OCI-LY3 (cell line): ENCODE data around the gene VTCN1.

Source experiments
- H2AFZ ChIP-seq: fragments of 200-600, 300-600 bp; shearing (Covaris generic); 2 replicates; pipeline ENCODE4 v1.6.0; 2014; ENCODE audit warnings: antibody characterized with exemption, low read depth, low read length
- H3K27ac ChIP-seq: fragments of 200-600, 300-600 bp; sonication (generic); 2 replicates; pipeline ENCODE4 v1.5.1; 2014; ENCODE audit warnings: mild to moderate bottlenecking, low read length, moderate library complexity, mixed read lengths
- H3K27me3 ChIP-seq: fragments of 200-600, 300-600 bp; sonication (generic); 2 replicates; pipeline ENCODE4 v1.6.1; 2014; ENCODE audit warnings: low read depth, low read length, mixed read lengths
- H3K36me3 ChIP-seq: fragments of 200-600, 300-600 bp; sonication (generic); replicated peaks from 2 replicates; pipeline ENCODE3; 2014; ENCODE audit warnings: low read depth, low read length, mixed read lengths
- H3K4me1 ChIP-seq: fragments of 300-600, 200-600 bp; sonication (generic); 2 replicates; pipeline ENCODE4 v1.6.1; 2014; ENCODE audit warnings: low read length, mixed read lengths
- H3K4me2 ChIP-seq: fragments of 200-600, 300-600 bp; sonication (generic); 2 replicates; pipeline ENCODE4 v1.6.1; 2014; ENCODE audit warnings: low read length, mixed read lengths
- H3K4me3 ChIP-seq: fragments of 300-600, 200-600 bp; sonication (generic); 2 replicates; pipeline ENCODE4 v1.5.1; 2014; ENCODE audit warnings: antibody characterized with exemption, mild to moderate bottlenecking, low read length, moderate library complexity
- H3K79me2 ChIP-seq: fragments of 300-600, 200-600 bp; shearing (Covaris generic); 2 replicates; pipeline ENCODE4 v1.6.1; 2014; ENCODE audit warnings: mild to moderate bottlenecking, low read length, mixed read lengths
- H3K9ac ChIP-seq: fragments of 300-600, 200-600 bp; shearing (Covaris generic); 2 replicates; pipeline ENCODE4 v1.6.0; 2014; ENCODE audit warnings: mild to moderate bottlenecking, low read length, moderate library complexity
- H3K9me3 ChIP-seq: fragments of 200-600, 300-600 bp; shearing (Covaris generic); 2 replicates; pipeline ENCODE4 v1.6.1; 2014; ENCODE audit warnings: low read length, mixed read lengths; ENCODE audit not compliant: insufficient read depth
- H4K20me1 ChIP-seq: fragments of 200-600, 300-600 bp; sonication (generic); 2 replicates; pipeline ENCODE4 v1.6.1; 2016; ENCODE audit warnings: low read length, mixed read lengths; ENCODE audit not compliant: insufficient read depth
- CTCF ChIP-seq: fragments of 200-600, 300-600 bp; sonication (generic); IDR thresholded peaks from 2 replicates; pipeline ENCODE4 v1.5.1; 2014; ENCODE audit warnings: antibody characterized with exemption, low read length, low read depth
- EZH2phosphoT487 ChIP-seq: fragments of 200-600 bp; shearing (Covaris generic); IDR thresholded peaks from 2 replicates; pipeline ENCODE4 v1.6.1; 2018; ENCODE audit warnings: antibody characterized with exemption, mixed run types, low read depth

The VTCN1 gene

GRCh38 chr1:117232531-117232930, 21.8 kb upstream of the VTCN1 start:
- no peak for TF ChIP-seq CTCF
- no peak for TF ChIP-seq EZH2phosphoT487
- no peak overlapping the region for H3K4me2 ChIP-seq
- no peaks in the 10 kb centered on the region for H3K27me3 ChIP-seq
- H3K4me3 ChIP-seq: no peak overlapping the region
- no peak overlapping the region for H3K27ac ChIP-seq
- H2AFZ ChIP-seq: no peak overlapping the region
- no peak overlapping the region for H3K9ac ChIP-seq
- H3K9me3 ChIP-seq: no peaks in the 10 kb centered on the region
- no peaks in the 10 kb centered on the region for H4K20me1 ChIP-seq
- no peaks in the 10 kb centered on the region for H3K36me3 ChIP-seq
- no peaks in the 10 kb centered on the region for H3K79me2 ChIP-seq
- H3K4me1 ChIP-seq: no peaks in the 10 kb centered on the region

GRCh38 chr1:117231748-117232373, 21.1 kb upstream of the VTCN1 start:
- H3K4me3 ChIP-seq: no peak overlapping the region
- no peaks in the 10 kb centered on the region for H3K4me1 ChIP-seq
- no peak overlapping the region for H3K27ac ChIP-seq
- H2AFZ ChIP-seq: no peak overlapping the region
- no peaks in the 10 kb centered on the region for H3K9me3 ChIP-seq
- no peak overlapping the region for H3K4me2 ChIP-seq
- no peak overlapping the region for H3K9ac ChIP-seq
- H3K36me3 ChIP-seq: no peaks in the 10 kb centered on the region
- no peaks in the 10 kb centered on the region for H4K20me1 ChIP-seq
- TF ChIP-seq EZH2phosphoT487 (no peak), CTCF (no peak)
- no peaks in the 10 kb centered on the region for H3K79me2 ChIP-seq
- no peaks in the 10 kb centered on the region for H3K27me3 ChIP-seq

GRCh38 chr1:117231312-117231711, 20.6 kb upstream of the VTCN1 start:
- H3K9me3 ChIP-seq: no peaks in the 10 kb centered on the region
- TF ChIP-seq EZH2phosphoT487 (no peak), CTCF (no peak)
- H3K79me2 ChIP-seq: no peaks in the 10 kb centered on the region
- H3K4me3 ChIP-seq: no peak overlapping the region
- no peak overlapping the region for H3K9ac ChIP-seq
- no peaks in the 10 kb centered on the region for H3K27me3 ChIP-seq
- no peak overlapping the region for H2AFZ ChIP-seq
- no peak overlapping the region for H3K27ac ChIP-seq
- no peaks in the 10 kb centered on the region for H3K36me3 ChIP-seq
- H3K4me1 ChIP-seq: no peaks in the 10 kb centered on the region
- H3K4me2 ChIP-seq: no peak overlapping the region
- H4K20me1 ChIP-seq: no peaks in the 10 kb centered on the region

- no peak overlapping the region for H3K4me3 ChIP-seq
- TF ChIP-seq EZH2phosphoT487 (no peak), CTCF (no peak)
- no peaks in the 10 kb centered on the region for H3K36me3 ChIP-seq
- no peak overlapping the region for H3K4me2 ChIP-seq
- no peaks in the 10 kb centered on the region for H4K20me1 ChIP-seq
- H3K4me1 ChIP-seq: no peaks in the 10 kb centered on the region
- no peaks in the 10 kb centered on the region for H3K79me2 ChIP-seq
- no peaks in the 10 kb centered on the region for H3K9me3 ChIP-seq
- H2AFZ ChIP-seq: no peak overlapping the region
- no peak overlapping the region for H3K27ac ChIP-seq
- H3K9ac ChIP-seq: no peak overlapping the region
- H3K27me3 ChIP-seq: no peaks in the 10 kb centered on the region
These were observed 18.5 kb upstream of the VTCN1 start for GRCh38 chr1:117229217-117229616.
